GM12891 (cell line): ENCODE results near the gene ADAMTSL3.
A peak's percentile ranks its signal among the peaks of the same experiment; 100 is the strongest.
"Not testable (repeated sequence)": the region's sequence is repeated elsewhere in the genome, so short reads cannot be mapped to it uniquely, and the experiment has no call there.

Experiments
- DNase-seq: peaks from one replicate; pipeline ENCODE4 v3.0.0; 2011; ENCODE audit warnings: low spot score; ENCODE audit not compliant: insufficient read length
- FAIRE-seq: peaks from 2 replicates; lab custom pipeline; 2011; peaks lifted over from hg19 to GRCh38; lab: Jason Lieb, UNC
- PAX5 ChIP-seq: IDR thresholded peaks from 2 replicates; pipeline ENCODE4 v1.6.1; 2011; ENCODE audit warnings: low read length, moderate library complexity, mild to moderate bottlenecking; ENCODE audit not compliant: insufficient read depth, severe bottlenecking
- POLR2A ChIP-seq: IDR thresholded peaks from 2 replicates; pipeline ENCODE4 v1.6.1; 2011; ENCODE audit warnings: low read depth, low read length, control low read depth
- POLR2AphosphoS5 ChIP-seq: IDR thresholded peaks from 2 replicates; pipeline ENCODE4 v1.6.1; 2011; ENCODE audit warnings: low read depth, low read length, control low read depth
- POU2F2 ChIP-seq: IDR thresholded peaks from 2 replicates; pipeline ENCODE4 v1.6.1; 2011; ENCODE audit warnings: low read depth, mild to moderate bottlenecking, control low read depth, low read length, moderate library complexity
- SPI1 ChIP-seq: IDR thresholded peaks from 2 replicates; pipeline ENCODE4 v1.6.1; 2011; ENCODE audit warnings: low read depth, low read length, control low read depth
- TAF1 ChIP-seq: IDR thresholded peaks from 2 replicates; pipeline ENCODE4 v1.6.1; 2011; ENCODE audit warnings: low read depth, low read length, control low read depth

ADAMTSL3 gene

DNA sequence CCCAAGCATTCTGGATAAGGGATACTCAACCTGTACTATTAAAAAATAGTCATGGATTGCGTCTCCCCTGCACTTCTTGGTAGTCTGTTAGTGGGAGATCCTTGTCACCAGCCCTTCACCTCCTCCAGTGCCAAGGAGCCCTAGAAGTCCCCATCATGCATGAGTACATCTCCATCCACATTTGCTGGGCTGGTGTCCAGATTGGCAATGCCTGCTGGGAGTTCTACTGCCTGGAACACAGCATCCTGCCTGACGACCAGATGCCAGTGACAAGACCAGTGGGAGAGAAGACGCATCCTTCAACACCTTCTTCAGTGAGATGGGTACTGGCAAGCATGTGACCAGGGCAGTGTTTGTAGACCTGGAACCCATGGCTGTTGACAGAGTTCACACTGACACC is 85.7 kb downstream of the ADAMTSL3 start:
- DNase-seq (no peak), FAIRE-seq (no peak)
- TF ChIP-seq POU2F2 (no peak), PAX5 (no peak), POLR2AphosphoS5 (no peak), SPI1 (no peak), TAF1 (no peak), POLR2A (no peak)

GRCh38 chr15:83745771-83746170 is 91.8 kb downstream of the ADAMTSL3 start:
- FAIRE-seq (no peak), DNase-seq (no peak)
- TF ChIP-seq PAX5 (no peak), POLR2AphosphoS5 (no peak), SPI1 (no peak), TAF1 (no peak), POU2F2 (no peak), POLR2A (no peak)

DNA sequence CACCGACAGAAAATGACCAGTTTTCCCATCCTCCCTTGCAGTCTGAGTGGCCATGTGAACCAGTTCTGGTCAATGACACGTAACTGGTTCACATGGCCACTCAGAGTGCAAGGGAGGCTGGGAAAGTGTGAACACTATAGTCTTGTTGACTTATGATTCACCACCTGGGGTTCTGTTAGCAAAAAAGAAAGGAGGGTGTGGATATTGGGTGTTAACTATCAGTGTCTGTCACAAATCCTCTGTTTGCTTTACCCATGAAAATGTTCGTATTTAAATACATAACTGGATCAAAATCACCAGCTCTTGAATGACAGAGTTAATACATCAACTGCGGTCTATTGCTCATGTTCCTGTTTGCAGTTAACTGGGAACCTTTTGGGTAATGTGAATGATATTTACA is 92.3 kb downstream of the ADAMTSL3 start:
- DNase-seq (no peak), FAIRE-seq (no peak)
- no peak for TF ChIP-seq PAX5
- no peak for TF ChIP-seq POLR2A
- no peak for TF ChIP-seq POU2F2
- no peak for TF ChIP-seq TAF1
- TF ChIP-seq POLR2AphosphoS5, result no peak
- no peak for TF ChIP-seq SPI1

DNA sequence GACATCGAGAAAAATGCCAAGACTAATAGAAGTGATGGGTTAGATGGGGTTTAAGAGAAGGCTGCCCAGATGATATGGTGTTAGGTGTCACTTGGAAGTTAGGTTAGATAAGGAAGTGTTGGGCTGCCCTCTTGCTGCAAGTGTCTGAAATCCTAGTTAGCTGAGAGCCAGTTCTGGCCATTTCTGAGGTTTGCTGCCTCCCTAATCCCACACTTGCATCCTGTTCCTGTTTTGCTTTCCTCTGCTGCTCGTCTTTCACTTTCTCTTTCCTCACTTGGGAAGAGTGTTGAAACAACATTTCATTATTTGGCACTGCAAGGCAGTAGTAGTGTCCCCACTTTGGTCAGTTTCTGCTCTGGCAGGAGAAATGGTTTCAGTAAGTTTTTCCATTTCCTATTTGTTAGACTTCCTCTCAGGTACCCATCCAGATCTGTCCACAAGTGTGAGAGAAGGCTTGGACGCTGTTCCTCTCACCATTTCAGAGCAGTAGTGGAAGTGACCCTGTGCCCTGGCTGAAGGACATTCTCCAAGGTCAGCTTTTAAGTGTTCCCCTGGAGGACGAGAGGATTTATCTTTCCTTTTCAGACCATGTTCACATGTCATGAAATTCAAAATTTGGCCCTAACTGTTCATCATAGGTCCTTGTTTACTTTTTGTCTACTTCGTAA is 93.3 kb downstream of the ADAMTSL3 start:
- TF ChIP-seq SPI1, result no peak
- no peak for TF ChIP-seq TAF1
- TF ChIP-seq POLR2AphosphoS5, result no peak
- TF ChIP-seq POU2F2, result no peak
- no peak for TF ChIP-seq PAX5
- TF ChIP-seq POLR2A, result no peak
- FAIRE-seq, result no peak
- DNase-seq, result no peak

- FAIRE-seq (no peak), DNase-seq (no peak)
- TF ChIP-seq POLR2AphosphoS5, result no peak
- TF ChIP-seq TAF1, result no peak
- no peak for TF ChIP-seq SPI1
- TF ChIP-seq POLR2A, result no peak
- TF ChIP-seq PAX5, result no peak
- TF ChIP-seq POU2F2, result no peak
These were observed 93.8 kb downstream of the ADAMTSL3 start for GRCh38 chr15:83747718-83748110.

DNA sequence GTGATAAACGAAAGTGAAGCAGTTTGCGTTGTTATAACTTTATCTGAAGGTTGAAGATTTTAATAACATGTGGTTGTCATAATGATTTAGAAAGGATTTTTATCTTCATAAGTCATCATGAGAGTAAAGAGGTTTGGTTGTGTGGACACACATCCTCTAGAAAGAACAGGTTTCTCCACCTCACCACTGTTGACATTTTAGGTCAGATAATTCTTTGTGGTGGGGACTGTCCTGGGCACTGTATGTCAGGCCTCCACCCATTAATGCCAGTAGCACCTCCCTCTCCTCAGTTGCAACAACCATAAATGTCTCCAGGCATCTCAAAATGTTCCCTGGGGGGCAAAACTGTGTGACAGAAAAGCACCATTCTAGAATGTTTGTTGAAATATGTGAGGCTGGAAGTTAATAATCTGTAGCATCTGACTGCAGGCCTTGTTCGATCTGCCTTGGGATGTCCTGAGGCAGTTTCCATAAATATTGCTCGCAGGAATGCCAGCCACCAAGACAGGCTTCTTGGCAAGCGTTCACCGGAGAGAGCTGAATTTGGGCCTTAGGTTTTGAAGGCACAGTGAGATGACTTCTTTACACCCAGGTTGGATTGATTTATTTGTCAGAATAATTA is 100.1 kb downstream of the ADAMTSL3 start:
- FAIRE-seq (no peak), DNase-seq (no peak)
- no peak for TF ChIP-seq TAF1
- TF ChIP-seq POU2F2, result no peak
- no peak for TF ChIP-seq PAX5
- no peak for TF ChIP-seq SPI1
- no peak for TF ChIP-seq POLR2AphosphoS5
- no peak for TF ChIP-seq POLR2A

GRCh38 chr15:83757291-83757690 is 103.4 kb downstream of the ADAMTSL3 start:
- not testable (repeated sequence) for DNase-seq, FAIRE-seq

- TF ChIP-seq POLR2AphosphoS5, result no peak
- TF ChIP-seq TAF1, result no peak
- TF ChIP-seq POU2F2, result no peak
- no peak for TF ChIP-seq POLR2A
- no peak for TF ChIP-seq PAX5
- no peak for TF ChIP-seq SPI1
- DNase-seq (no peak), FAIRE-seq (no peak)
These were observed 108.4 kb downstream of the ADAMTSL3 start for GRCh38 chr15:83762367-83762766.

DNA sequence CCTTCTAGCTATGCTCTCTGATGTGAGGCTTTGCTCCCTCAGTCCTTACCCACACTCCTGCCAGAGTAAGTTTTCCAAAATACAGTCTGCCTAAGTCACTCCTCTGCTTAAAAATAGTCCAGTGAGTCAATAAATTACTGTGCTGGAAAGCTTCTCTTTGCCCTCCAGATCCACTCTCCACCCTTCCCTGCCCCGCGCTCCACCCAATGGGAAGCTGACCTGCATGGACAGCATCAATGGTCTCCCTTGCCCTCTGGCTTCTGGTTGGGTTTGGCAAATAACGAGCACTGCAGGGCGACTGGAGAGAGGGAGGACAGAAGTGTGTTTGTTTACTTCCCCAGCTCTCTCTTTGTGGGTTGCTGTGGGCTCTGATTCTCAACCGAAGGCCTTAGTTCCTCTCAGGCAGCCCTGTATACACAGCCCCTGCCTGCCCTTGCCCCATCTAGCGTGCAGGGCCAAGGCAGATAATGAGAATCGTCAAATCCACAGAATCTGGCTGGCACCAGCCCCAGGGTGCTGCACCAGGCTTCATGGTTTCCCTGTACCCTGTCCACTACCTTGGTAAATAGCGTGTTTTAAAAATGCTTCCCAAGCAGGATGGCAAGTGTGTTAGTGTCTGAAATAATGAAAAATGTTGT is 110.4 kb downstream of the ADAMTSL3 start:
- TF ChIP-seq POLR2AphosphoS5, result no peak
- TF ChIP-seq TAF1, result no peak
- no peak for TF ChIP-seq POLR2A
- no peak for TF ChIP-seq POU2F2
- TF ChIP-seq SPI1, result no peak
- no peak for TF ChIP-seq PAX5
- DNase-seq (no peak), FAIRE-seq (no peak)

DNA sequence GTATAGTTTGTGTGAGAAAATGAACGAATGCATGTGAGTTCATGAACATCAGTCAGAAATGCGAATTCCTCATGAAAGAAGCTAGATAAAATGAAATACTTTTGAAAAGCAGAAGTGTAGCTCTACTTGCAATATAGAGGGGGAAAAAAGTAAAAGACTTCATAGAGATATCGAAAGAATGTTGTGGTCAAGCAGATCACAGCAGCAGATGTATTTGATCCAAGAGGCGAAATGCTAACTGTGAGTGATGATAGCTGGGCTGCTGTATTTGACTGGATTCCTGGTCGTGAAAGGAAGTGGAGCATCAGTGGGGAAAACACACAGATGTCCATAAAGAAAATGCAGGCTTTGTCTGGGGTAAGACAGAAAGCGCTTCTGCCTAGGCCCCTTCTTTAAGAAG is 112.4 kb downstream of the ADAMTSL3 start:
- DNase-seq (no peak), FAIRE-seq (no peak)
- TF ChIP-seq TAF1 (no peak), POLR2AphosphoS5 (no peak), PAX5 (no peak), SPI1 (peak; percentile 16; the same call in 1 of the 2 replicates), POLR2A (no peak)
